GM13977 (cell line): ENCODE data around the gene ATG9B.

Experiments
- DNase-seq: peaks from one replicate; pipeline ENCODE4 v3.0.0; 2012; ENCODE audit warnings: low spot score
- in situ Hi-C: fragments of 300-500 bp; cut with MboI; formaldehyde crosslinking; loops from one replicate; pipeline ENCODE4 v1.12.0; 2022; ENCODE audit warnings: low sequenced_read_pairs, low pct_unique_long_range_greater_than_20kb, mixed read lengths, inconsistent platforms; ENCODE audit not compliant: unreplicated experiment
- TF ChIP-seq, protein P1 (sequence below): IDR thresholded peaks from 2 replicates; pipeline ENCODE4 v1.5.1; 2012; ENCODE audit warnings: mild to moderate bottlenecking, control low read depth; ENCODE audit not compliant: insufficient read depth; ENCODE audit errors: extremely low read depth, missing control alignments

The ATG9B gene, protein sequence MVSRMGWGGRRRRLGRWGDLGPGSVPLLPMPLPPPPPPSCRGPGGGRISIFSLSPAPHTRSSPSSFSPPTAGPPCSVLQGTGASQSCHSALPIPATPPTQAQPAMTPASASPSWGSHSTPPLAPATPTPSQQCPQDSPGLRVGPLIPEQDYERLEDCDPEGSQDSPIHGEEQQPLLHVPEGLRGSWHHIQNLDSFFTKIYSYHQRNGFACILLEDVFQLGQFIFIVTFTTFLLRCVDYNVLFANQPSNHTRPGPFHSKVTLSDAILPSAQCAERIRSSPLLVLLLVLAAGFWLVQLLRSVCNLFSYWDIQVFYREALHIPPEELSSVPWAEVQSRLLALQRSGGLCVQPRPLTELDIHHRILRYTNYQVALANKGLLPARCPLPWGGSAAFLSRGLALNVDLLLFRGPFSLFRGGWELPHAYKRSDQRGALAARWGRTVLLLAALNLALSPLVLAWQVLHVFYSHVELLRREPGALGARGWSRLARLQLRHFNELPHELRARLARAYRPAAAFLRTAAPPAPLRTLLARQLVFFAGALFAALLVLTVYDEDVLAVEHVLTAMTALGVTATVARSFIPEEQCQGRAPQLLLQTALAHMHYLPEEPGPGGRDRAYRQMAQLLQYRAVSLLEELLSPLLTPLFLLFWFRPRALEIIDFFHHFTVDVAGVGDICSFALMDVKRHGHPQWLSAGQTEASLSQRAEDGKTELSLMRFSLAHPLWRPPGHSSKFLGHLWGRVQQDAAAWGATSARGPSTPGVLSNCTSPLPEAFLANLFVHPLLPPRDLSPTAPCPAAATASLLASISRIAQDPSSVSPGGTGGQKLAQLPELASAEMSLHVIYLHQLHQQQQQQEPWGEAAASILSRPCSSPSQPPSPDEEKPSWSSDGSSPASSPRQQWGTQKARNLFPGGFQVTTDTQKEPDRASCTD

DNA sequence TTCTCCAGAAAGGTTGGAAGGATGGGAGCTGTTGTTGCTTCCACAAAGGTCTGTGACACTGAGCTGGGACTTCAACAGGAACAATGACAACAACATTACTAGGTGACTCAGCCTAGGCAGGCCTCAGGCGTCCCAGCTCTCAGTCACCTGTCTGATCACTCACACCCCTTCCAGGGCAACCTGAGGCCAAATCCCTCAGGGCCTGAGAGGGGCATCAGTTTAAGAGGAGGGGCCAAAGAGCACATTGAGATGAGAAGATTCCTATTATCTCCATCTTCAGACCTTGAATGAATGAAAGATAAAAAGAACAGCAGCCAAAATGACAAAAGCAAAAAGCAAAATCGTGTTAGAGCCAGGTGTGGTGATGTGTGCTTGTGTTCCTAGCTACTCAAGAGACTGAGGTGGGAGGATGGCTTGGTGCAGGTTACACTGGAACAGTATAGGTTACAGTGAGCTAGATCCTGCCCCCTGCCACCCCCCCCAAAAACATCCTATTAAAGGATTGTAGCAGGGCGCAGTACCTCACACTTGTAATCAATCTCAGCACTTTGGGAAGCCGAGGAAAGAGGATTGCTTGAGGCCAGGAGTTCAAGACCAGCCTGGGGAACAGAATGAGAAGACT lies at the start of gene ATG9B:
ATG9B (minus strand) TSS at position 60 of the 622 bp plus-strand sequence. CDS start 71 bp downstream, outside the sequence.
- TF ChIP-seq, protein P1, sequence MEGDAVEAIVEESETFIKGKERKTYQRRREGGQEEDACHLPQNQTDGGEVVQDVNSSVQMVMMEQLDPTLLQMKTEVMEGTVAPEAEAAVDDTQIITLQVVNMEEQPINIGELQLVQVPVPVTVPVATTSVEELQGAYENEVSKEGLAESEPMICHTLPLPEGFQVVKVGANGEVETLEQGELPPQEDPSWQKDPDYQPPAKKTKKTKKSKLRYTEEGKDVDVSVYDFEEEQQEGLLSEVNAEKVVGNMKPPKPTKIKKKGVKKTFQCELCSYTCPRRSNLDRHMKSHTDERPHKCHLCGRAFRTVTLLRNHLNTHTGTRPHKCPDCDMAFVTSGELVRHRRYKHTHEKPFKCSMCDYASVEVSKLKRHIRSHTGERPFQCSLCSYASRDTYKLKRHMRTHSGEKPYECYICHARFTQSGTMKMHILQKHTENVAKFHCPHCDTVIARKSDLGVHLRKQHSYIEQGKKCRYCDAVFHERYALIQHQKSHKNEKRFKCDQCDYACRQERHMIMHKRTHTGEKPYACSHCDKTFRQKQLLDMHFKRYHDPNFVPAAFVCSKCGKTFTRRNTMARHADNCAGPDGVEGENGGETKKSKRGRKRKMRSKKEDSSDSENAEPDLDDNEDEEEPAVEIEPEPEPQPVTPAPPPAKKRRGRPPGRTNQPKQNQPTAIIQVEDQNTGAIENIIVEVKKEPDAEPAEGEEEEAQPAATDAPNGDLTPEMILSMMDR: no peak
- in situ Hi-C loops: no loop called here
- DNase-seq: no peak

DNA sequence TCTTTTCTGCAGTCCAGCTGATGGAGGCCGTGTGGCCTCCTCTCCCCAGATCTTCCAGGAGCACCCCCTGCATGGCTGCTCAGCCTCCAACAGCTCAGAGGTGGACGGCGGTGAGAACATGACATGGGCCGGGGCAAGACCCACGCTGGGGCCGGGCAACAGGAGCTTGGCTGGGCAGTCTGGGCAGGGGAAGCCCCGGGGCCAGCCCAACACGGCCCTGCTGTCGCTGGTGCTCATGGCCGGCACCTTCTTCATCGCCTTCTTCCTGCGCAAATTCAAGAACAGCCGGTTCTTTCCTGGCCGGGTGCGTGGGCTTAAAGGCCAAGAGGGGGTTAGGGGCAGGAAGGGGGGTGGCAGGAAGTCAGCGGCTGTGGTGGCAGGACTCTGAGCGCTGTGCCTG lies 49.7 kb upstream of the ATG9B start:
- DNase-seq: no peak
- in situ Hi-C loops: no loop called here
- TF ChIP-seq, protein P1: no peak

DNA sequence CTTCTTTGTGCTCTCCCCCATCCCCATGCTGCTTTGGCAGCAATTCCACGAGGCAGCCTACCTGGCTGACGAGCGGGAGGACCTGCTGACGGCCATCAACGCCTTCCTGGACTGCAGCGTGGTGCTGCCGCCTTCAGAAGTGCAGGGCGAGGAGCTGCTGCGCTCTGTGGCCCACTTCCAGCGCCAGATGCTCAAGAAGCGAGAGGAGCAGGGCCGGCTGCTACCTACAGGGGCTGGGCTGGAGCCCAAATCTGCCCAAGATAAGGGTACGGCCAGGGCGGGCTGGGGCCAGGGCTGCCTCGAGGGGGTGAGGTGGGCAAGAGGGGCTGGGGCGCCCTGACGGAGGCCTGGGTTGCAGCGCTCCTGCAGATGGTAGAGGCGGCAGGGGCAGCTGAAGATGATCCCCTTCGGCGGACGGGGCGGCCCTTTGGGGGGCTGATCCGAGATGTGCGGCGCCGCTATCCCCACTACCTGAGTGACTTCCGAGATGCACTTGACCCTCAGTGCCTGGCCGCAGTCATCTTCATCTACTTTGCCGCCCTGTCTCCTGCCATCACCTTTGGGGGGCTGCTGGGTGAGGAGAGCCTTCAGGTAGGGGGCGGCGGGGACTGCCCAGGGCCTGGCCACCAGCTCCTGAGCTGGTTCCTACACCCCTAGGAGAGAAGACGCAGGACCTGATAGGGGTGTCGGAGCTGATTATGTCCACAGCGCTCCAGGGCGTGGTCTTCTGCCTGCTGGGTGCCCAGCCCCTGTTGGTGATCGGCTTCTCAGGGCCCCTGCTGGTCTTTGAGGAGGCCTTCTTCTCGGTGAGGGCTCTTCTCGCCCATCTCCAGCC lies 47.0 kb upstream of the ATG9B start:
- TF ChIP-seq, protein P1: no peak
- no peak for DNase-seq
- in situ Hi-C loops: no loop called here

DNA sequence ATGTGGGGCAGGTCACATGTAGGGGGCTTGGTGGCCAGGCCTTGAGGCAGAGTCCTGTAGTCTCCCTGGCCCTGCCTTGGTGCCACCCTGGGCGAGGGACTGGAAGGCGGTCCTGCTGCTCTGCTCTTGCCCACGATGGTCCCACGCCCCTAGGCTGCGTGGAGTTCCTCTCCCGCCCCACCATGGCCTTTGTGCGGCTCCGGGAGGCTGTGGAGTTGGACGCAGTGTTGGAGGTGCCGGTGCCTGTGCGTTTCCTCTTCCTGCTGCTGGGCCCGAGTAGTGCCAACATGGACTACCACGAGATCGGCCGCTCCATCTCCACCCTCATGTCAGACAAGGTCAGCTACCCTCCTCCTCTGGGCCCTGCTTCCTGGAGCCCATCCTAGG lies 46.3 kb upstream of the ATG9B start:
- DNase-seq: no peak
- TF ChIP-seq, protein P1: no peak
- in situ Hi-C loops: no loop called here

DNA sequence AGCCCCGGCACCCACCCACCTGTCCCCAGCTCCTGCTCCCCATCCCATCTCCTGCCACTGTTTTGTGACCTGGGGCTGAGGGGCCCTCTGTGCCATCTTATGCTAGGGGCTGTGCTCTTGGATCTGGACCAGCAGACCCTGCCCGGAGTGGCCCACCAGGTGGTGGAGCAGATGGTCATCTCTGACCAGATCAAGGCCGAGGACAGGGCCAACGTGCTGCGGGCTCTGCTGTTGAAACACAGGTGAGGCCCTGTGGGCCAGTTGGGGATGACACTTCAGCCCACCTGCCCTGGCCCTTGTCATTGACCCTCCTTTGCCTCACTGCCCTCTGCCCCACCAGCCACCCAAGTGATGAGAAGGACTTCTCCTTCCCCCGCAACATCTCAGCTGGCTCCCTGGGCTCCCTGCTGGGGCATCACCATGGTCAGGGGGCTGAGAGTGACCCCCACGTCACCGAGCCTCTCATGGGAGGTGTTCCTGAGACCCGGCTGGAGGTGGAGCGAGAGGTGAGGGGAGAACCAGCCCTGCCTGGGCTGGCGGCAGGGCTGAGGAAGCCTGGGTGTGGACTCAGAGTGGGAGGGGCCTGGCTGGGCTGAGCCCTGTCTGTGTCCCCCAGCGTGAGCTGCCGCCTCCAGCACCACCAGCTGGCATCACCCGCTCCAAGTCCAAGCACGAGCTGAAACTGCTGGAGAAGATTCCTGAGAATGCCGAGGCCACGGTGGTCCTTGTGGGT lies 45.7 kb upstream of the ATG9B start:
- in situ Hi-C loops: no loop called here
- TF ChIP-seq, protein P1: no peak
- DNase-seq: no peak
